ENCODE measurements around the gene IMPDH2.

Gene IMPDH2

DNA sequence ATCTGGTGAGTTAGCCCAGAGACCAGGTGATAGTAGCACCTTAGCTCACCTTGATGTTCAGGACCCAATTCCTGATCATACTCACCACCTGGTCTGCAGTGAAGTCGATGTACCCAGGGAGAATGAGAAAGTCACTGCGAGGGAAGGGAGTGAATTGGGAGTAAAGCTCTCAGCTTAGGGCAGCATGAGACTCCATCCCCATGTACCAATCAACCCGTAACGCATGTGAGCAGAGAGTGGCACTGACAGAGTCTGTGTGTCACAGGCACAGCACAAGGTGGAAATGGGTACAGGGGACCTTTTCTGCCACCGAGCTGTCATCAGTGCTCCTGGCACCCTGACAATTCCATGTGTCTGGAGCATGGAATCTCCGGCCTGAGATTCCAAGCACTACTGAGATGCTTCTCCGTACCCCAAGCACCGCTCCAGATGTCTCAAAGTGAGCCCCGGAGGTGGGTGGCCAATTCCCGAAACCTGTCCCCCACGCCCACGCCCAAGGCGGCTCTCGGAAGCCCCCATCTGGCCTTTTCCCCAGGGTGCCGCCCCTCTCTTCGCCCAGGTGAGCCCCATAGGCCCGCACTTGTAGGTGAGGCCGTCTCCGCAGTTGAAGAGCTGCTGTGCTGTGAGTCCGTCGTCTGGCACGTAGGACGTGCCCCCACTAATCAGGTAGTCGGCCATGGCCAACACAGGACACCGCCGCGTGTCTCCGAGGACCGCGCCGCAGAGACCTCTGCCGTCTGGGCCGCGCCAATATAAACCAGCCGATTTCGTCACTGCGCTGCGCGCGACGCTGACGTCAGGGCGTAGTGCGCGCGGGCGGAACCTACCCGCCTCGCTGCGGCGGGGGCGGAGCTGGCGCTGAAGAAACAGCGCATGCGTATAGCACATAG lies at the start of gene IMPDH2:
Gene IMPDH2 (minus strand): TSS at position 726 of the 890 bp plus-strand sequence. CDS start 48 bp downstream, at position 678.
- DNase-seq, result peak; percentile 75 to 96

- DNase-seq, result no peak
These were observed 47.4 kb upstream of the IMPDH2 start for GRCh38 chr3:49076646-49077045.

DNA sequence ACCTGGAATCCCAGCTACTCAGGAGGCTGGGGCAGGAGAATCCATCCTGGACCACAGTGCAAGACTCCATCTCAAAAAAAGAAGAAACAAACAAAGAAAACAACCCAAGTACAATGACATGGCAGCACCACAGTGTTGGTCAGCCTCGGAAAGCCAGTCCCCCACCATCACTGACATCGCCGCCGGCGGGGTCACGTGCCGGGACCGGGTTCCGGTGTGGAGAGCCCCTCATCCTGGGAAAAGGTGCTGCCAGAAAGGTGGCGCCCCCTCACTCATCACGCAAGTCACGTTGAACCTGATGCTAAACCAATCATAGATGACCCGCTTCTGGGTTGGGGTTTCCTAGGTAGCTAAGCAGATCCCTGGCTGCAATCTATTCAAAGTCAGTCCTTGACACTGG lies 46.9 kb upstream of the IMPDH2 start:
- no peak for DNase-seq

DNA sequence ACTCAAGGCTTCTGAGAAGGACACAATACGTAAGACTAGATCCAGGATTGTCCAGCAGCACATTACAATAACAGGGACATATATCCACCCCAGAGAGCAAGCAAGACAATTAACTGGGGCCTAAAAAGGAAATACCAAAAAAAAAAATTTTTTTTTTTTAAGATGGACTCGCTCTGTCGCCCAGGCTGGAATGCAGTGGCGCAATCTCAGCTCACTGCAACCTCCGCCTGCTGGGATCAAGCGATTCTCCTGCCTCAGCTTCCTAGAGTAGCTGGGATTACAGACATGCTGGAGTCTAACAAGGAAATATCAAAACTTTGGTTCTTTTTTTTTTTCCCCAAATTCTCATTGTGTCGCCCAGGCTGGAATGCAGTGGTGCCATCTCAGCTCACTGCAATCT lies 28.8 kb upstream of the IMPDH2 start:
- DNase-seq, result no peak

GRCh38 chr3:49057268-49057667 lies 28.1 kb upstream of the IMPDH2 start:
- no peak for DNase-seq

- no peak for DNase-seq
These were observed 25.2 kb upstream of the IMPDH2 start for GRCh38 chr3:49054344-49054862.

DNA sequence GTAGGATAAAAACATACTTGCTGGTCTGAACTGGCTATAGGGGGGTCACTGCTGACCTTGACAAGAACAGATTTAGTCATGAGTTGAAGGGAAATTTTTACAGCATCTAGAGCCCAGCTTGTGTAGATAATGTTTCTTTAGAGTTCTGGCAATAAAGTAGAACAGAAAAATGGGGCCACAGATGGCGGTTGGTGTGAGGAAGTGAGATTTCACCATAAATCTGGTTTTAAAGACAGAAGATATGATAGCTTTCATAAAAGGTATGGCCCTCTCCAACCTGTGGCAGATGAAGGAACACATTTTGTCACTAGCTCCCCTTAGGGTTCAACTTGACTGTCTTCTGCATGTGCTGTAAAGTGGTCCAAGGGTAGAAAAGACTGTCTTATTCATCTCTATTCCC lies 24.3 kb upstream of the IMPDH2 start:
- DNase-seq, result no peak

- DNase-seq, result no peak
These were observed 6.1 kb upstream of the IMPDH2 start for GRCh38 chr3:49035281-49035680.

- DNase-seq, result no peak
These were observed 5.5 kb upstream of the IMPDH2 start for GRCh38 chr3:49034650-49035049.

GRCh38 chr3:49032646-49033304 lies 3.6 kb upstream of the IMPDH2 start:
- no peak for DNase-seq

DNA sequence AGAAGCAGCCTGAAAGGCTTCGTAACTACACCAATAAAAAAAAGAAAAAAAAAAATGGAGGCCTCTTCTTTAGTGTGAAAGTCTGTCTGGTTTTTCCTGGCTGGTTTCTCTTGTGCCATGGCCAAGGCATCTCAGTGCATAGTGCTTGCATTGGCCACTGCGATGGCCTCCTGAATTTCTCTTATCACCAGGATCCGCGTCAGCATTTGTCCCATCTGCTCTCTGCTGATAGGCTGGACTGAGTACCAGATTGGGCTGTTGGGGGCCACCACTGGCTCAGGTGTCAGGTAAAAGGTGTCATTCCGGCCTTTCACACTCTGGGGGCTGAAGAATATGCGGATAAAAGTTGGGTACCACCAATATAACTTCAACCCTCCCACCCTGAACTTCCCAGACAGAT lies 1.1 kb upstream of the IMPDH2 start:
- DNase-seq, result no peak

- DNase-seq, result no peak
These were observed 326 bp upstream of the IMPDH2 start for GRCh38 chr3:49029563-49029884.

- no peak for DNase-seq
These were observed 913 bp downstream of the IMPDH2 start for GRCh38 chr3:49028298-49028672.

DNA sequence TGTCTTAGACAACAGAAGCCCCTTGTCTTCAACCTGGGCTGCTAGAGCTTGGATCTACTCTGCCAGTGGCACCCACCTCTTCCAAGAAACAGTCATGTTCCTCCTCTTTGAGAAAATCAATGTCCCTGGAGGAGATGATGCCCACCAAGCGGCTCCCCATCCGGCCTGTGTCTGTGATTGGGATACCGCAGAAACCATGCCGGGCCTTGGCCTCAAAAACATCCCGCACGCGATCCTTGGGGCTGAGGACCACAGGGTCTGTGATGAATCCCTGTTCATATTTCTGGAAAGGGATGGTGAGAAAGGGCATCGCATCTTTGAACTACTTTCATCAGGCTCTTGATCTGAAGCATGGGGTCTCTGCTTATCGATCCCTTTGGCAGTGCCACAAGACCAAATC lies 1.6 kb downstream of the IMPDH2 start:
- no peak for DNase-seq

DNA sequence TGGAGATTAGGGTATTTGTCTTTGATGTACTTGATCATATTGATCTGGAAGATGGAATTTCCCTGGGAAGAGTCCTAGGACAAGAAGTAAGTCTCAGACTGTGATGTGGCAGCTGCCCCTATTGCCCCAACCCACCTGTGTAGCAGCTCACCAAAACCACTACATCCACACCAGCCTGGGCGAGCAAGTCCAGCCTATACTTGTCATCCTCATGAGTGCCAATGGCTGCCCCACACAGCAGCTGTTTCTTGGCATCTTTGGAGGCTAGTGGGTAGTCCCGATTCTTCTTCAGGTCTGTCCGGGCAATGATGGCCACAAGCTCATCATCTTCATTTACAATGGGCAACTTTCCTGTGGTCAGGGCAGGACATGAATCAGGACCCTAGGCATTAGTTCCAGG lies 2.7 kb downstream of the IMPDH2 start:
- no peak for DNase-seq

GRCh38 chr3:49025793-49026520 lies 3.2 kb downstream of the IMPDH2 start:
- no peak for DNase-seq

DNA sequence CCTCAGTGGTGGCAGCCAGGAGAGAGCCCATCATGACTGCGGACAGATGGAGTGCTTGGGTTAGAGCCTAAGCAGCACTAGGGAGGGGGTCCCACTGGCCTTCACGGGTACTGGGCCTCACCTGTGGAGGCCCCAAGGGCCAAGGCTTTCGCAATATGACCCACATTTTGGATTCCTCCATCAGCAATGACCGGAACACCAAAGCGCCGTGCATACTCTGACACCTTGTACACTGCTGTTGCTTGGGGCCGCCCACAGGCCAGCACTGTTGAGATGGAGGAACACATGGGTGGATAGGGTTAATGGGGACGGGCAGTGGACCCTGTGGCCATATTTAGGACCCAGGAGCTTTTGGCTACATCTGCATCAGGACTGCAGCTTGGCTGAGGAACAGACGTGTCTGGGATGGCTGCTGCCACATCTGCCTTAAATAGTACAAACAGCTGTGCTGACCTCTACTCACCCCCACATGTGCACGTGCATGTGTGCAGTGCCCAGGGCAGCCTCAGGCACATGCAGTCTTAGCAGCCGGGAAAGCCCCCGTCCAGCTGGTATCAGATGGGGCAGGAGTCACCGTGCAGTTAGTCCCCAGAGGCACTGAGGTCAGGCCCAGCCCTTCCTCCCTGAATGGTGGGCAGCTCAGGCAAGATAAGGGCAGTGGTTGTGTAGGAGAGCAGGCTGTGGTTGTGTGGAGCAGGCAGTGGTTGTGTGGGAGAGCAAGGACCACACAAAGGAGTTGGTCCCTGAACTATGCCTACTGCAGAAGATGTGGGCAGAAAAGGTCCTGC lies 4.0 kb downstream of the IMPDH2 start:
- DNase-seq, result no peak

DNA sequence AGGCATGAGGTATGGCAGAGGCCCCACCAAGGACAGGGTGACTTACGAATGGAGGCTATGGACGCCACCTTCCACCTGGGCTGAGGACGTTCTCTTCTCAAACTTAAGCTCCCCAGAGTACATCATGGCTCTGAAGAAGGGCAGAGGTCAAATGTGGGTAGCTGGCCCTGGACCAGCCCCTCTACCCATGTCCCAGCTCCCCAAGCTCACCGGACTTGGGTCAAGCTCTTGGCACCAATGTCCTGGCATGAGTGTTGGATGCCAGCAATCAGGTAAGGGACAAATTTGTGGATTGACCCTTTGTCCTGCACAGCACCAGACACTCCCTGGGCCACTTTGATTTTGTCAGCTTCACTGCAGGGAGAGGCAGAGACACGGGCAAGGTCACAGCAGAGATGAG lies 4.7 kb downstream of the IMPDH2 start:
- no peak for DNase-seq

DNA sequence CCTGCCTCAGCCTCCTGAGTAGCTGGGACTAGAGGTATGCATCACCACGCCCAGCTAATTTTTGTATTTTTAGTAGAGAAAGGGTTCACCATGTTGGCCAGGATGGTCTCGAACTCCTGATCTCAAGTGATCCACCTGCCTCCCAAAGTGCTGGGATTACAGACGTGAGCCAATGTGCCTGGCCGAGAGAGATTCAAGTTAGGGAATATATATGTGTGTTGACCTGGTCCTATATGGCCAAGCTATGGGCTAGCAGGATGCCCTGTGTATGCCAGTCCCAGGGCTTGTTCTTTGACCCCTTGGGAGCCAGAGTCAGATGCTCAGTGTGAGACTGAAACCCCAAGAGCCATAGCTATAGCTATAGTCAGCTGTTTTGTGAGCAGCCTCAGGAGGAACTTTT lies 5.4 kb downstream of the IMPDH2 start:
- DNase-seq, result no peak

DNA sequence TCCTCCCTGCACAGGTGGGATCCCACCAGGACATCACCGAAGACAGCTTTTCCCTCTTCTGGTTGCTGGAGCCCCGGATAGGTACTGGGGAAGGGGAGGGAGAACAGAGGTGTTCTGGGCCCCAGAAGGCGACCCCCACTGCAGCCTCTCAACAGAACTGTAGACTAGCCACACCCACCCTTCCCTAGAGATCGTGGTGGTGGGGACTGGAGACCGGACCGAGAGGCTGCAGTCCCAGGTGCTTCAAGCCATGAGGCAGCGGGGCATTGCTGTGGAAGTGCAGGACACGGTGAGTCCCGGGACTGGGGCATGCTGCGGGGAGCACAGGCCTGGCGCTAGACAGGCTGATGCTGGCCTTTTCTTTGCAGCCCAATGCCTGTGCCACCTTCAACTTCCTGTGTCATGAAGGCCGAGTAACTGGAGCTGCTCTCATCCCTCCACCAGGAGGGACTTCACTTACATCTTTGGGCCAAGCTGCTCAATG lies 6.5 kb downstream of the IMPDH2 start:
- DNase-seq, result peak in 1 of 2 experiments; percentile 27

DNA sequence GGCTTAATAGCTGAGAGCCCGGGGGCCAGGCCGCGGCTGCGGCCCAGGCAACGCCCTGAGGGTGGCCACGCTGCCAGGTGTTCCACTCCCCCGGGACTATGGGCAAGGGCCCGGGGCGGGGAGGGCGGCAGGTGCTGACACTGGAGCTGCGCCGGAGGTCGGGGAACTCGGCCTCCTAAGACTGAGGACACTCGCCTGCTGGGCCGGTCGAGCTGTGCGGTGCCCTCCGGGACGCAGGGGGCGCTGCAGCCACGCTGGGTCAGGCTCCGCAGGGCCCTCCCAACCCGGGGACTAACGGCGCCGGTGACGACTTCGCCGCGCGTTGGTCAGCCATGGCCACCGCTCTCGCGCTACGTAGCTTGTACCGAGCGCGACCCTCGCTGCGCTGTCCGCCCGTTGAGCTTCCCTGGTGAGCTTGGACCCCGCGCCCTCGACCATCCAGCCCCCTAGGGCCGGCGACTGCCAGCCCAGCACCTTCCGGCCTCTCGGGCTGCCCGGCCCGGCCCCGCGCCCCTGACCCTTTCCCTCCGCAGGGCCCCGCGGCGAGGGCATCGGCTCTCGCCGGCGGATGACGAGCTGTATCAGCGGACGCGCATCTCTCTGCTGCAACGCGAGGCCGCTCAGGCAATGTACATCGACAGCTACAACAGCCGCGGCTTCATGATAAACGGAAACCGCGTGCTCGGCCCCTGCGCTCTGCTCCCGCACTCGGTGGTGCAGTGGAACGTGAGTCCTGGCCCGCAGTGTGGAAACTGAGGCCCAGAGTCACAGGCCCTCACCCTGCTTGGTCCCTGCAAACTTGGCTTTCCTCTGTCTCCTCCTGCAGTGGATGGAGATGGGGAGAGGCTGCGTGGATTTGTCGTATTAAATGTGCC lies 7.1 kb downstream of the IMPDH2 start, which contains the start of gene NDUFAF3:
Gene NDUFAF3 (plus strand): TSS at position 309 of the 875 bp plus-strand sequence. CDS start 24 bp downstream, at position 333.
- DNase-seq, result peak; percentile 96 to 100

All from NCI-H526 (cell line).